ENCODE data around the gene MRGPRF.

GRCh38 chr11:69034123-69034867 lies 21.2 kb upstream of the MRGPRF start:
- TF ChIP-seq POLR2A (IDR thresholded peaks at IDR 0.05; ENCODE audit: borderline replicate concordance, extremely low read depth, insufficient read depth, insufficient read length) (no peak), MAX (IDR thresholded peaks at IDR 0.05) (no peak), POLR2AphosphoS5 (IDR thresholded peaks at IDR 0.05; ENCODE audit: low read depth, low read length) (no peak), CTCF (IDR thresholded peaks at IDR 0.05 in 2 of 3, conservative IDR thresholded peaks at IDR 0.05 in 1 of 3; ENCODE audit: borderline replicate concordance in 1 of 3, insufficient read depth in 1 of 3, low read depth in 2 of 3, low read length in 2 of 3) (no peak), RAD21 (IDR thresholded peaks at IDR 0.05; ENCODE audit: low read depth) (no peak), EZH2 (IDR thresholded peaks at IDR 0.05) (no peak), JUND (IDR thresholded peaks at IDR 0.05) (no peak)
